HepG2 (cell line): ENCODE results near the gene PLD6. TPM values are rescaled to one million over a fixed set of nuclear protein-coding genes. Genes with fewer than 3 reads are reported as not detected.

Source experiments
- ATAC-seq: fragments of 200-7000 bp; cut with Tn5 transposase; 3 replicates; pipeline ENCODE4 v1.9.1; 2020; ENCODE audit warnings: mild to moderate bottlenecking, moderate library complexity
- BruUV-seq: library from RNA; stranded (reverse); fragments of 400-500 nt; replicated peaks from 2 replicates; lab custom pipeline; 2021; lab: Mats Ljungman, UMichigan
- CTCF ChIA-PET: fragments of 300-600 bp; formaldehyde crosslinking; extraction: SDS; loops from one replicate; lab custom pipeline; 2021; ENCODE audit warnings: low total read pairs, inconsistent platforms, low intra/inter-chr PET ratio; lab: Yijun Ruan, JAX
- POLR2A ChIA-PET: fragments of 350-600 bp; sonication (Branson Sonifier 250); formaldehyde crosslinking; loops from one replicate; lab custom pipeline; 2020; ENCODE audit warnings: antibody characterized with exemption, inconsistent platforms; lab: Yijun Ruan, JAX
- DNase-seq: peaks from one replicate; pipeline ENCODE4 v3.0.0-alpha.2; 2015; ENCODE audit warnings: low spot score
- FAIRE-seq: peaks from 3 replicates; lab custom pipeline; 2011; peaks lifted over from hg19 to GRCh38; lab: Jason Lieb, UNC
- H2AFZ ChIP-seq: one replicate; pipeline ENCODE4 v1.6.1; 2011; ENCODE audit warnings: low read length, inconsistent platforms
- H3K27ac ChIP-seq: fragments of 300-600 bp; 3 replicates; pipeline ENCODE4 v1.8.0; 2011; ENCODE audit warnings: mixed run types, mild to moderate bottlenecking, mixed read lengths, low read length, inconsistent platforms; ENCODE audit not compliant: insufficient read depth; ENCODE audit errors: extremely low read length
- H3K27me3 ChIP-seq, 2 experiments: fragments of 200-600 bp in 1 of 2; 2 replicates in 1 of 2; 3 replicates in 1 of 2; pipeline versions ENCODE4 v1.6.0 to v1.8.0; 2011; ENCODE audit warnings: low read length in 2 of 2, mild to moderate bottlenecking in 2 of 2, moderate library complexity in 2 of 2, inconsistent platforms in 1 of 2; ENCODE audit not compliant: insufficient read depth in 2 of 2, control insufficient read depth in 1 of 2
- H3K36me3 ChIP-seq, 2 experiments: fragments of 200-600 bp in 1 of 2; replicated peaks in 1 of 2; 2 replicates in 1 of 2; 3 replicates in 1 of 2; pipeline versions ENCODE4 v1.5.1 to v1.8.0; 2011; ENCODE audit warnings: low read length in 2 of 2, inconsistent platforms in 1 of 2; ENCODE audit not compliant: insufficient read depth in 2 of 2, control insufficient read depth in 1 of 2
- H3K4me1 ChIP-seq: 2 replicates; pipeline ENCODE4 v1.5.1; 2012; ENCODE audit warnings: low read length, inconsistent platforms; ENCODE audit not compliant: insufficient read depth
- H3K4me2 ChIP-seq: 2 replicates; pipeline ENCODE4 v1.6.0; 2011; ENCODE audit warnings: low read depth, low read length, inconsistent platforms
- H3K4me3 ChIP-seq, 3 experiments: fragments of 200-600 bp in 1 of 3; sonication (generic), shearing (Covaris generic) in 1 of 3; replicated peaks in 1 of 3; 2 replicates each; pipeline ENCODE4 v1.5.1; 2011 to 2016; ENCODE audit warnings: low read length in 3 of 3, inconsistent platforms in 2 of 3, low read depth in 2 of 3, mild to moderate bottlenecking in 2 of 3, control low read depth in 1 of 3, mixed read lengths in 1 of 3; ENCODE audit not compliant: insufficient read depth in 1 of 3
- H3K79me2 ChIP-seq: one replicate; pipeline ENCODE4 v1.6.1; 2011; ENCODE audit warnings: low read length, inconsistent platforms; ENCODE audit not compliant: insufficient read depth
- H3K9ac ChIP-seq: 2 replicates; pipeline ENCODE4 v1.6.0; 2011; ENCODE audit warnings: mild to moderate bottlenecking, low read depth, low read length, inconsistent platforms; ENCODE audit not compliant: insufficient read depth
- H3K9me3 ChIP-seq: 2 replicates; pipeline ENCODE4 v1.5.1; 2012; ENCODE audit warnings: mild to moderate bottlenecking, low read length
- H4K20me1 ChIP-seq: 2 replicates; pipeline ENCODE4 v1.6.0; 2011; ENCODE audit warnings: inconsistent platforms, mild to moderate bottlenecking, low read length, moderate library complexity; ENCODE audit not compliant: insufficient read depth
- MEIS1 ChIP-seq: sonication (generic); formaldehyde crosslinking; IDR thresholded peaks from 2 replicates; pipeline ENCODE4 v1.9.0; 2021; ENCODE audit warnings: mild to moderate bottlenecking, missing genetic modification reagents, moderate library complexity, borderline replicate concordance
- NFIC ChIP-seq: IDR thresholded peaks from 2 replicates; pipeline ENCODE4 v1.6.1; 2012; ENCODE audit warnings: mild to moderate bottlenecking, low read length, inconsistent platforms
- NR2F2 ChIP-seq: IDR thresholded peaks from 2 replicates; pipeline ENCODE4 v1.6.1; 2012; ENCODE audit warnings: low read depth, inconsistent platforms, borderline replicate concordance
- PCBP1 ChIP-seq: fragments of 200-400 bp; formaldehyde crosslinking; IDR thresholded peaks from 2 replicates; pipeline ENCODE4 v1.6.1; 2017; ENCODE audit warnings: mild to moderate bottlenecking, low read depth, low read length, borderline replicate concordance
- YEATS4 ChIP-seq: sonication (generic); formaldehyde crosslinking; IDR thresholded peaks from 2 replicates; pipeline ENCODE4 v1.4.0; 2020; ENCODE audit warnings: missing genetic modification reagents, borderline replicate concordance
- ZMYM4 ChIP-seq: sonication (generic); formaldehyde crosslinking; IDR thresholded peaks from 2 replicates; pipeline ENCODE4 v1.8.1; 2023; ENCODE audit warnings: mild to moderate bottlenecking, missing genetic modification reagents
- ZNF382 ChIP-seq: sonication (generic); formaldehyde crosslinking; IDR thresholded peaks from 2 replicates; pipeline ENCODE4 v1.5.0; 2020; ENCODE audit warnings: missing genetic modification reagents, mild to moderate bottlenecking, borderline replicate concordance
- ZNF614 ChIP-seq: IDR thresholded peaks from 2 replicates; pipeline ENCODE4 v1.6.1; 2018; ENCODE audit warnings: missing biosample characterization, missing genetic modification reagents, inconsistent platforms, borderline replicate concordance
- WGBS: methylation state at CpG from one replicate; pipeline ENCODE4 v1.1.6; 2017; ENCODE audit warnings: low lambda C conversion rate; 5-methylcytosine and 5-hydroxymethylcytosine counted together
- in situ Hi-C: cut with HindIII; loops from 2 replicates; pipeline ENCODE4 v1.10.0; 2017; ENCODE audit warnings: low pct_unique_long_range_greater_than_20kb; ENCODE audit not compliant: extremely low pct_ligation_motif_present
- intact Hi-C: fragments of 100-400 bp; cut with micrococcal nuclease; formaldehyde crosslinking; loops from one replicate; pipeline ENCODE4 v1.10.0; 2022; ENCODE audit not compliant: unreplicated experiment
- polyA plus RNA-seq, 8 experiments: library from polyadenylated mRNA; depleted of rRNA in 3 of 8; stranded (reverse) in 7 of 8; unstranded in 1 of 8; fragments of >200 nt; fragmentation: Illumina TruSeq in 4 of 8; extraction: Trizol in 4 of 8; gene quantifications; 2 replicates each; pipeline versions ENCODE4 v1.2.1 to v1.2.3, GENCODE V29; 2011 to 2016; ENCODE audit warnings: low read depth in 4 of 8, missing spikeins in 1 of 8, mixed read lengths in 1 of 8; ENCODE audit not compliant: insufficient read depth in 1 of 8
- total RNA-seq, 5 experiments: library from RNA; depleted of rRNA; stranded (reverse); fragments of >200 nt; fragmentation: Illumina TruSeq; extraction: Trizol; gene quantifications; 2 replicates each; pipeline ENCODE4 v1.2.3, GENCODE V29; 2016; ENCODE audit warnings: low read depth in 1 of 5
- TF ChIP-seq, protein P1 (sequence below): fragments of 450-650 bp; IDR thresholded peaks from 2 replicates; pipeline ENCODE4 v1.6.1; 2017; ENCODE audit warnings: mild to moderate bottlenecking
- TF ChIP-seq, protein P2 (sequence below): sonication (generic); formaldehyde crosslinking; IDR thresholded peaks from 2 replicates; pipeline ENCODE4 v1.4.0; 2020; ENCODE audit warnings: missing genetic modification reagents
- TF ChIP-seq, protein P3 (sequence below): sonication (generic); formaldehyde crosslinking; IDR thresholded peaks from 2 replicates; pipeline ENCODE4 v1.5.0; 2020; ENCODE audit warnings: missing genetic modification reagents
- TF ChIP-seq, protein P4 (sequence below): sonication (generic); formaldehyde crosslinking; conservative IDR thresholded peaks from 2 replicates; pipeline ENCODE4 v1.8.0; 2022; ENCODE audit warnings: mild to moderate bottlenecking, moderate library complexity, missing genetic modification reagents
- TF ChIP-seq, protein P5 (sequence below): sonication (generic); formaldehyde crosslinking; IDR thresholded peaks from 2 replicates; pipeline ENCODE4 v1.8.1; 2023; ENCODE audit warnings: mild to moderate bottlenecking, missing genetic modification reagents, borderline replicate concordance
- TF ChIP-seq, protein P6 (sequence below): sonication (generic); formaldehyde crosslinking; IDR thresholded peaks from 2 replicates; pipeline ENCODE4 v1.5.0; 2020; ENCODE audit warnings: missing genetic modification reagents

PLD6 gene
- total and polyA plus RNA-seq, 2 of the 13 experiments (the other 11 are each of a cell fraction or from before 2014, with no cell fraction given): 5.2 to 11.4 TPM

DNA sequence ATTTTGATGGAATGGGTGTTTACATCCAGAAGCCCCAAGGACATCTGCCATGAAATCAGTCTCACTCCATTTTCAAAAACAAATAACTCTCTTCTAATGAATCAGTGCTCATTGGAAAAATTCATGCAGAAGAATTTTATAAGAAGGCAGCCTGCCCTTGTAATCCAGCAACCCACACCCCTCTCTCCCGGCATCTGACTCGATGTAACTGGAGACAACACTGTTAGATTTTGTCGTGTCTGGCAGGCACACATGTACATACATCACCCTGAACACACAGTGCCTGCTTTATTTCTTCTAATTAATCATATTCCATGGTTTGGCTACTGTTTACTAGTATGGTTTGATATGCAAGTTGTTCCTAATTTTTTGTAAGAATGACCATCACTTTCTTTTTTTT is 11.9 kb upstream of the PLD6 start (continued):
- TF ChIP-seq, protein P1, sequence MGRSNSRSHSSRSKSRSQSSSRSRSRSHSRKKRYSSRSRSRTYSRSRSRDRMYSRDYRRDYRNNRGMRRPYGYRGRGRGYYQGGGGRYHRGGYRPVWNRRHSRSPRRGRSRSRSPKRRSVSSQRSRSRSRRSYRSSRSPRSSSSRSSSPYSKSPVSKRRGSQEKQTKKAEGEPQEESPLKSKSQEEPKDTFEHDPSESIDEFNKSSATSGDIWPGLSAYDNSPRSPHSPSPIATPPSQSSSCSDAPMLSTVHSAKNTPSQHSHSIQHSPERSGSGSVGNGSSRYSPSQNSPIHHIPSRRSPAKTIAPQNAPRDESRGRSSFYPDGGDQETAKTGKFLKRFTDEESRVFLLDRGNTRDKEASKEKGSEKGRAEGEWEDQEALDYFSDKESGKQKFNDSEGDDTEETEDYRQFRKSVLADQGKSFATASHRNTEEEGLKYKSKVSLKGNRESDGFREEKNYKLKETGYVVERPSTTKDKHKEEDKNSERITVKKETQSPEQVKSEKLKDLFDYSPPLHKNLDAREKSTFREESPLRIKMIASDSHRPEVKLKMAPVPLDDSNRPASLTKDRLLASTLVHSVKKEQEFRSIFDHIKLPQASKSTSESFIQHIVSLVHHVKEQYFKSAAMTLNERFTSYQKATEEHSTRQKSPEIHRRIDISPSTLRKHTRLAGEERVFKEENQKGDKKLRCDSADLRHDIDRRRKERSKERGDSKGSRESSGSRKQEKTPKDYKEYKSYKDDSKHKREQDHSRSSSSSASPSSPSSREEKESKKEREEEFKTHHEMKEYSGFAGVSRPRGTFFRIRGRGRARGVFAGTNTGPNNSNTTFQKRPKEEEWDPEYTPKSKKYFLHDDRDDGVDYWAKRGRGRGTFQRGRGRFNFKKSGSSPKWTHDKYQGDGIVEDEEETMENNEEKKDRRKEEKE: no peak
- TF ChIP-seq, protein P2, sequence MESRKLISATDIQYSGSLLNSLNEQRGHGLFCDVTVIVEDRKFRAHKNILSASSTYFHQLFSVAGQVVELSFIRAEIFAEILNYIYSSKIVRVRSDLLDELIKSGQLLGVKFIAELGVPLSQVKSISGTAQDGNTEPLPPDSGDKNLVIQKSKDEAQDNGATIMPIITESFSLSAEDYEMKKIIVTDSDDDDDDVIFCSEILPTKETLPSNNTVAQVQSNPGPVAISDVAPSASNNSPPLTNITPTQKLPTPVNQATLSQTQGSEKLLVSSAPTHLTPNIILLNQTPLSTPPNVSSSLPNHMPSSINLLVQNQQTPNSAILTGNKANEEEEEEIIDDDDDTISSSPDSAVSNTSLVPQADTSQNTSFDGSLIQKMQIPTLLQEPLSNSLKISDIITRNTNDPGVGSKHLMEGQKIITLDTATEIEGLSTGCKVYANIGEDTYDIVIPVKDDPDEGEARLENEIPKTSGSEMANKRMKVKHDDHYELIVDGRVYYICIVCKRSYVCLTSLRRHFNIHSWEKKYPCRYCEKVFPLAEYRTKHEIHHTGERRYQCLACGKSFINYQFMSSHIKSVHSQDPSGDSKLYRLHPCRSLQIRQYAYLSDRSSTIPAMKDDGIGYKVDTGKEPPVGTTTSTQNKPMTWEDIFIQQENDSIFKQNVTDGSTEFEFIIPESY: no peak
- TF ChIP-seq ZNF614 (CRISPR knock-in tag): no peak
- TF ChIP-seq, all 625 proteins: peak for 0

DNA sequence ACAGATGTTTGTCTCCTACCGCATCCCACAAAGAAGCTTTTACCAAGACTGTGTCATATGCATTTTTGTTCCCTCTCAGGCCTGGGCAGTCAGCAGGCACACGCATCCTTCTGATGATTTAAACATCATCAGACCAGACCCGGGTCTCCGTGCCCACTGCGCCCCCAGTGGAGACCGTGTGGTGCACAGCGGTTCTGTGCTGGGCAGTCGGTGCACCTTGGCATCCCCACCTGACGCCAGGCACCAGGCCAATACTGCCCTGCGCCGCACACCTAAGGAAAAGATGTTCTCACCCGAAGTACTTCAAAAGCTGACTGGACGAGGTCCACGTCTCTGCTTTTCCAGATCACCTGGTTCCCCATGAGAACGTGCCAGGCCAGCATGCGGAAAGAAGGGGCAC is 10.6 kb upstream of the PLD6 start:
- ATAC-seq (no peak; the same call in 2 of the 3 replicates), DNase-seq (no peak), FAIRE-seq (no peak)
- H3K4me2 ChIP-seq: no peak overlapping the region
- H3K27ac ChIP-seq: no peak overlapping the region
- no peaks in the 10 kb centered on the region for H3K9me3 ChIP-seq
- in situ Hi-C loops: no loop called here
- no peak overlapping the region for H3K4me3 ChIP-seq
- no peak overlapping the region for H3K9ac ChIP-seq
- 95% methylated on average over 16 of the region's 16 CpGs for WGBS
- ChIA-PET POLR2A (no interaction called here), CTCF (no interaction called here)
- peaks cover 43 to 81% of the 10 kb centered on the region in 2 experiments for H3K36me3 ChIP-seq
- intact Hi-C loops: no loop called here
- H4K20me1 ChIP-seq: no peaks in the 10 kb centered on the region
- H3K27me3 ChIP-seq: no peaks in the 10 kb centered on the region; a peak in 1 of 5 replicates
- H3K4me1 ChIP-seq: no peaks in the 10 kb centered on the region
- no peaks in the 10 kb centered on the region for H3K79me2 ChIP-seq
- BruUV-seq: no TSS peak
- H2AFZ ChIP-seq: no peak overlapping the region
- TF ChIP-seq ZMYM4: no peak
- TF ChIP-seq, protein P3, sequence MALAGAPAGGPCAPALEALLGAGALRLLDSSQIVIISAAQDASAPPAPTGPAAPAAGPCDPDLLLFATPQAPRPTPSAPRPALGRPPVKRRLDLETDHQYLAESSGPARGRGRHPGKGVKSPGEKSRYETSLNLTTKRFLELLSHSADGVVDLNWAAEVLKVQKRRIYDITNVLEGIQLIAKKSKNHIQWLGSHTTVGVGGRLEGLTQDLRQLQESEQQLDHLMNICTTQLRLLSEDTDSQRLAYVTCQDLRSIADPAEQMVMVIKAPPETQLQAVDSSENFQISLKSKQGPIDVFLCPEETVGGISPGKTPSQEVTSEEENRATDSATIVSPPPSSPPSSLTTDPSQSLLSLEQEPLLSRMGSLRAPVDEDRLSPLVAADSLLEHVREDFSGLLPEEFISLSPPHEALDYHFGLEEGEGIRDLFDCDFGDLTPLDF (CRISPR knock-in tag): no peak
- TF ChIP-seq ZNF382 (CRISPR knock-in tag): no peak
- no peak for TF ChIP-seq YEATS4 (CRISPR knock-in tag)
- TF ChIP-seq, protein P4, sequence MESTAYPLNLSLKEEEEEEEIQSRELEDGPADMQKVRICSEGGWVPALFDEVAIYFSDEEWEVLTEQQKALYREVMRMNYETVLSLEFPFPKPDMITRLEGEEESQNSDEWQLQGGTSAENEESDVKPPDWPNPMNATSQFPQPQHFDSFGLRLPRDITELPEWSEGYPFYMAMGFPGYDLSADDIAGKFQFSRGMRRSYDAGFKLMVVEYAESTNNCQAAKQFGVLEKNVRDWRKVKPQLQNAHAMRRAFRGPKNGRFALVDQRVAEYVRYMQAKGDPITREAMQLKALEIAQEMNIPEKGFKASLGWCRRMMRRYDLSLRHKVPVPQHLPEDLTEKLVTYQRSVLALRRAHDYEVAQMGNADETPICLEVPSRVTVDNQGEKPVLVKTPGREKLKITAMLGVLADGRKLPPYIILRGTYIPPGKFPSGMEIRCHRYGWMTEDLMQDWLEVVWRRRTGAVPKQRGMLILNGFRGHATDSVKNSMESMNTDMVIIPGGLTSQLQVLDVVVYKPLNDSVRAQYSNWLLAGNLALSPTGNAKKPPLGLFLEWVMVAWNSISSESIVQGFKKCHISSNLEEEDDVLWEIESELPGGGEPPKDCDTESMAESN (CRISPR knock-in tag): no peak
- TF ChIP-seq, protein P5, sequence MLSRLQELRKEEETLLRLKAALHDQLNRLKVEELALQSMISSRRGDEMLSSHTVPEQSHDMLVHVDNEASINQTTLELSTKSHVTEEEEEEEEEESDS: no peak
- TF ChIP-seq NFIC: no peak
- no peak for TF ChIP-seq NR2F2
- TF ChIP-seq MEIS1: no peak
- TF ChIP-seq PCBP1: no peak
- TF ChIP-seq, protein P6, sequence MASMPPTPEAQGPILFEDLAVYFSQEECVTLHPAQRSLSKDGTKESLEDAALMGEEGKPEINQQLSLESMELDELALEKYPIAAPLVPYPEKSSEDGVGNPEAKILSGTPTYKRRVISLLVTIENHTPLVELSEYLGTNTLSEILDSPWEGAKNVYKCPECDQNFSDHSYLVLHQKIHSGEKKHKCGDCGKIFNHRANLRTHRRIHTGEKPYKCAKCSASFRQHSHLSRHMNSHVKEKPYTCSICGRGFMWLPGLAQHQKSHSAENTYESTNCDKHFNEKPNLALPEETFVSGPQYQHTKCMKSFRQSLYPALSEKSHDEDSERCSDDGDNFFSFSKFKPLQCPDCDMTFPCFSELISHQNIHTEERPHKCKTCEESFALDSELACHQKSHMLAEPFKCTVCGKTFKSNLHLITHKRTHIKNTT (CRISPR knock-in tag): no peak
